Iris pigment epithelial cell (primary cell): Measurements from ENCODE around the gene SMIM20.

ENCODE experiments used
- DNase-seq: peaks from one replicate; pipeline ENCODE4 v3.0.0-alpha.2; 2011; ENCODE audit warnings: low read depth

Gene SMIM20

DNA sequence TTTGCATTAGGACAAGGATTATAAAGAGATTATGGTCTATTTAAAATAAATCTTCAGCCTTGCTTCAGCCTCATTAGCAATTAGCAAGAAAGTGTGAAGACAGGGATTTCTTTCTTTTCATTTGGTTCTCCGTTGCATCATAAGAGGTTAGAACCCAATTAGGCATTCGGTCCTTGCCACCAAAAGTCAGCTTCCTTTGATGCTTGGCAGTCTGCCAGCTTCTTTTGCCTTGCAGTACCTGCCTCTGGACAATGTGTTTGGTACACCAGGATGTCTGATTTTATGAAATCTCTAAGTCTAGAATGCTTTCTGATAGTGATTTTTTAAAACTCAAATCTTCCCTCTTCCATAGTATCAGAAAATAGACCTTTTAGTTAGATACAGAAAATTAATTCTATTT, 12.4 kb downstream of the SMIM20 start:
- no peak for DNase-seq

DNA sequence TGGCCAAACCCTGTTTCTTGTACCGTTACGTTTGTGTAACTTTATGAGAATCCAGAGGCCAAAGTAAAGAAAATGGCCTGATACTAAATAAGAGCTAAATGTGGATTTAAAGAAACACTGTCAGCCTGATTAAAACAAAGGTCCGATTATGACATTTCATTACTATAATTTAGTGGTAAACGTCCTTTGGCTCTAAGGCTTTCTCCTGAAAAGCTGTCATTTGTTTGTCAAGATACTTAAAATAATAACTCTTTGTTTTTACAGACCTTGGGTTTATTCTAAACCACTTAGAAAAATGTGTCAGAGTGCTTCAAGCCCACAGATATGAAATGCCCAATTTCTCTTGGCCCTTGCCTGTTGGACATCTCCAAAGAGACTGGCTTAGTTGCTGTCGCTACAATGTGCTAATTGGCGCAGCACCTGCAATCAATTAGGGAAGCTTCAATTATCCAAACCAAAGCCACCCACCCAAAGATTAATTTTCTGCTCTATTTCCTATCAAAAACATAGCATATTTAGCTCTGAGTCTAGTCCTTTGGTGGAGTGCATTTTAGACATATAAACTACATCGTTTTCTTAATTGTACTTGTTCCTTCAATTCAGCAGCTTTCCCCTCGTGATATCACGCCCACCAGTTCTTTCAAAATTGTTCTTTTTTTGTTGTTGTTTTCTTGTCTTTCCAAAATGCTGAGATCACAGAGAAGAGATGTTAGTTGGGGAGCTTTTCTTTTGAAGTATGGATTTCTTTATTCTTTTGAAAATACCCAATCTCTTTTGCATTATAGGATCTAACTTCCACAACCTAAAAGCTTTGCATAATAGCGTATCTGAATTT, 13.6 kb downstream of the SMIM20 start:
- DNase-seq, result no peak

DNA sequence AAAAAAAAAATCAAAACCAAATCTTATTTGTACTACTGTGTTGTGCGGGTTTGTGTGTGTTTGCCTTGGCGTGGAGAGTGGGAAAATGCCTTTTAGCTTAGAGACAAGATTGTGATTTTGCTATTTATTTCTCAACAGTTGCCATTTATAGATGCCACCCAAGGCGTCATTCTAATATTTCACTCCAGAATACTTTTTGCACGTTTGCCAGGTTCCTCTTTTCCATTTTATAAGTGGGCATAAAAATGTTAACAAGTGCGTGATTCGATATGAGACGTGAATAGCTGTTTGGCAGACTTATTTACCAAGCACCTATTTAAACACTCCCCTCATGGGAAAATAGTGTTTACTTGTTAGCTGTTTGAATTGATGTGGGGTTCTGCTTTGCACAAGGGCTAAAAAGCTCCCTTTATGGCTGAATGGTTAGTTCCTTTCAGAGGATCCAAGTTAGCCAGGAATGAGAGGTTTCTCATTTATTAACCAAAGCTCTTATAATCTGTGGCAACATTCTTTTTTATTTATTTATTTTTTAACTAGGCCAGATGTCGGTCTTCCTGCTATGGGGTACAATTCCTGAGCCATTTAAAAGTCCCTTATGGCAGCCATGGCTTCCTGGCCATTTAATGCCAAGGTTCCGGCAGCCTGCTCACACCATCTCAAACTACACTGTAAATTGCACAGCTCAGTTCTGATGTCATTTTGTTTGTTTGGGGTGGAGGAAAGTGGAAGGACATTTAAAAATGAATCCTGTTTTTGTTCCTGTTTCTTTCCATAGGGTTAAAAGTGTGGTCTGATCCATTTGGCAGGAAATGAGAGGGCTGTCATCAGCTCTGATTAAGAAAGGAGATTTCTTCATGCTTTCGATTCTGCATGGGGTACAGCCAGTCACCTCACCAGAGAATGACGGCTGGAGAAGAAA, 14.6 kb downstream of the SMIM20 start:
- DNase-seq, result peak; percentile 70

DNA sequence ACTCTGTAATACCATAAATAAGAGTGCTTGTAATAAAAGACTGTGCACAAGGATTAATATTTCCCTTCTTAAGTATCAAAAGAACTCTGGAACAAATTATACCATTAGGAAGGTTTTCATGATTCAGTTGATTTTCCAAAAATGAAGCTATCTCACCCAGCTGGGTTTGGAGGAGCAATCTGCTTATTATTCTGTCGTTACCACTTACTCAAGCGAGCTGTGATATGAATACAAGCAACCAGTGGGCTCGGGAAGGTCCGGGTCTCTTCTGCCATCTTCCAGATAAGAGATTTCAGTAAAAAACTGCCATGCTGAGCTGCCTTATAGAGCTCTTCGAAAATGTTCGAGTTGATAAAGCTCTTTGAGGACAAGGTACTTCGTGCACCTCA, 15.3 kb downstream of the SMIM20 start:
- DNase-seq, result no peak

DNA sequence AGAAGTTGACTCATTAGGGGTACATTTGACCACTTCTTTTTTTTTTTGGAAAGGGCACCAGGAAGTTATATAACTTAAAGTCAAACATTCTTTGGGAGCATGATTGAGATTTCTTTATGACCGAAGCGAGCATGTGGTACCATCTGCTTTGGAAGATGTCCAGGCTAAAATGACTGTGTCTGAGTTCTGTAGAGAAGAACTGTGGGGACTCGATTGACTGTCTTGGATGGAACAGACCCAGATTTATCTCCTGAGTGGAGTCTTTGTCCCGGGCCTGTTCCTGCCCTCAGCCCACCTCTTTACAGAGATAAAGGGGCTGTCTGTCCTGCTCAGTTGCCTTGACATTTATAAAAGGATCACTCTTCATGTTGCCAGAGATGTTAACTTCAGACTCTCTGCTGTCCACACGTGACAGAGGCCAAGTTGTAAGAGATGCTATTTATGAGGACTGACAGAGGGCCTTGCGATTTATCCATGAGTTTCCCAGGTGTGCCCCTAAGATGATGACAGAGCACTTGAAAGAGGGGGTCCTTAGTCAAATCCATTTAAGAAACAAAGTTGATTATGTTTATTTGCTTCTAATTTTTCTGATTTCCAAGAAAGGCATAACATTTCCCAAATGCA, 16.8 kb downstream of the SMIM20 start:
- no peak for DNase-seq

DNA sequence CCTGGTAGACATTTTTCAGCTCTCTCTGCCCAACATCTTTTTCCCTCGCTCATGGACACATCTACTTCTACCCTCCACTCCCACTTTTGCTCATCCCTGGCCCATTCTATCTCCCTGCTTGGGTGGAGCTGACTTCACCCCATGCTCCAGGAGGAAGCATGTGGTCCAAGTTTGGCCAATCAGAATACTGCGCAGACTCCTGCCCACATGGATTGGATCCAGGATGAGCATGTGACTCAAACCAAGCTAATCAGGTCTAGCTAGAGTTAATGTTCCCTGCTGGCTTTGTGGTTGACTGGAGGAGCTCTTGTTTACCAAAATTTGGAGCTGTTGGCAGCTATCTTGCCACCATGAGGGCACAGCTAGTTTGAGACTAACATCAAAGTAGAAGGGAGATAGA, 22.7 kb downstream of the SMIM20 start:
- no peak for DNase-seq

DNA sequence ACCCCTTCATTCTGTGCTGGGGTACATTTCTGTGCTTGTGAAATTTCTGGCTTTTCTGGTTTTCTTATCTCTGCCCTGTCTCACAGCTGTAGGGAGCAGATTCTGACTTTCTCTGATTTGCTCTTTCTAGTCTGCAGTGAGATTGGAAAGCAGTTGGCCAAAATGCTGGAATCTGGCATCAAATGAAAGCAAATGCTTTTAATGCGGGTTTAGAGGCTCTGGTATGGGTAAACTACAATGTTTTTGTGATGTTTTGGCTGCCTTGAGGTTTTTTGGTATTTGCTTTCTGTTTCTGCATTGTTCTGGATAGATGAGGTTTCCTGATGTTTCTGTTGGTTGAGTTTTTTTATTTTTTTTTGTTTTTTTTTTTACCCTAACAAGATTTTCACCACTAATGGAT, 23.8 kb downstream of the SMIM20 start:
- peak; percentile 56 for DNase-seq

DNA sequence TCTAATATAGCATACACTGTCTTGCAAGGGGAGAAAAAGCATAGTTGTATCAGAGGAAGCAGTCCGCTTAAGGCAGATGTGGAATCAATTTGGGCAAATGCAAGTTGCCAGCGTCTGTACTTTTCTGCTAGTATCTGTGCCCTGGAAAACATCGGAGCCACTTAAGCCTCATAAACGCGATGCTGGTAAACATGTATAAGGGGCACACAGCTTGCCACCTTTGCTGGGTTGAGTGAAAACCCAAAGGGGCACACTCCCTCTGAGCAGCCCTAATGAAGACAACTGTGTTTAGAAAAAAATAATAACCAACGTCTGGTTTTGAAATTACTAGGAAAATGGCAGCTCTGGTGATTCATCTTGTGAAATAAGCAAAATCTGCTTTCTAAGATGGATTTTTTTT, 24.3 kb downstream of the SMIM20 start:
- DNase-seq, result no peak

DNA sequence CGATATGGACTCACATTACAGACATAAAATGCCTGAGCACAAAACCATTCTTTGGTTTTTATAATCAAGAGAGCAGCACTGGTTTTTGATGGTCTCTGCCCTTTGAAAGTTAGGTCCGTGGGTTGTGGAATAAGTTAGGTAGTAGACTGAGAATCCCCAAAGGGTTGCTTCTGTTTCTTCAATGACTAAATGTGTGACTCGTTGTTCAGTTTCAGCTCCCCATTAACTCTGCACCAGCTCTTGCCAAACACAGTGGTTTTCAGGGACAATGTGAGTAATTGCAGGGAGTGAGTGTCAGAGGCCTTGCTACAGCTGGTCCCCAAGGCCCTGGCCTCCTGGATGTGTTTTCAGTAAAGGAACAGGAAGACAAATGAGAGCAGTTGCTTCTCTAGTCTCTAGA, 24.8 kb downstream of the SMIM20 start:
- peak; percentile 64 for DNase-seq

DNA sequence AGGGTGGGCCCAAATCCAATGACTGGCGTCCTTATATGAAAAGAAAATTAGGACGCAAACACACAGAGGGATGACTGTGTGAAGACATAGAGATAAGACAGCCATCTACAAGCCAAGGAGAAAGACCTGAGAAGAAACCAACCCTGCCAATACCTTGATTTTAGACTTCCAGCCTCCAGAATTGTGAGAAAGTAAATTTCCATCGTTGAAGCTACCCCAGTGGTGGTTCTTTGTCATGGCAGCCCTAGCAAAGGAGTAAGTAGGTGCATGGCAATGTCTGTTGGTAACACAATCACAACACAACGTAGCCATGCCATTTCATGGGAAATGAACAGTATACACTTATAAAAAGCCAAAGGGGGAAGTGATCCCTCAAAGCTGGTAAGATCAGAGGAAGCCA, 25.3 kb downstream of the SMIM20 start:
- DNase-seq, result no peak

DNA sequence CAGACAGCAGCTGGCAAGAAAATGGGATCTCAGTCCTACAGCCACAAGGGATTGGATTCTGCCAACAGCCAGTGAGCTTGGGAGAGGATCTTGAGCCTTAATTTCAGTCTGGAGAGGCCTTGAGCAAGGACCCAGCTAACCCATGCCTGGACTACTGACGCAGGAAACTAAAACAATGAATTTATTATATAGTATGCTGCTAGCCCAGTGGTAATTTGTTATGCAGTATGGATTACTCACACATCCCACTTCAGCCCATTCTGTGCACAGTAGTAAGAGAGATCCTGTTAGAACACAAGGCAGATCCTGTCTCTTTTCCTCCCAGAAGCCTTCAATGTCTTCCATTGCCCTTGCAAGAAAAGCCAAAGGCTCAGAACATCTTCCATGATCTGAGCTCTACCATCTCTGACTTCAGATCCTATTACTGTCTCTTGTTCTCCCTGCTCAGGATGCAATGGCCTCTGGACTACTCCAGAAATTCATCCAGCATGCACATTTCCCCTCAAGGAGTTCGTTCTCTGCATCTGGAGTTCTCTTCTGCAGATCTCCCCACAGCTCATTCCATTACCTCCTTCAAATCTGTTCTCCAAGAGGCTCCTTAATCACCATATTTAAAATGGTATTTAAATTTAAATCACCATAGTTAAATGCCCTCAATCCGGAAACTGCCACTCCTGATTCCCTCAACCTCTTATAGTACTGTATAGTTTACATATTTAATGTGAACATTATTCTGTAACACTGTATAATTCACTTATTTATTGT, 27.6 kb downstream of the SMIM20 start:
- no peak for DNase-seq

DNA sequence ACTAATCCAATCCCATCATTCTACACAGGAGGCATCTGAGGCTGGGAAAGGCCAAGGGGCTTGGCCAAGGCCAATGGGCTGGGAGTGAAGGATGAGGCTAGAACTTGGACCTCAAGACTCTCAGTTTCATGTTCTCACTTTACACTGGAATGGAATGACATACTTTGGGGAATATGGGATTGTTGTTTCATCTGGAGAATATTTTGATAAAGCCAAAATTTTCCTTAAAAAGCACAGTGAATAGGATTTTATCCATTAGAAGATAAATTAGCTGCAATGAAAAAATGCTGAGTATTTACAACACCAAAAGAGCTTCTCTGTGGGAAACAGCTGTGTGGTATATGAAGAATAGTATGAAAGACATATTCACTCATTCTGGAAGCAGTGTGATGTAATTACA, 29.3 kb downstream of the SMIM20 start:
- no peak for DNase-seq

DNA sequence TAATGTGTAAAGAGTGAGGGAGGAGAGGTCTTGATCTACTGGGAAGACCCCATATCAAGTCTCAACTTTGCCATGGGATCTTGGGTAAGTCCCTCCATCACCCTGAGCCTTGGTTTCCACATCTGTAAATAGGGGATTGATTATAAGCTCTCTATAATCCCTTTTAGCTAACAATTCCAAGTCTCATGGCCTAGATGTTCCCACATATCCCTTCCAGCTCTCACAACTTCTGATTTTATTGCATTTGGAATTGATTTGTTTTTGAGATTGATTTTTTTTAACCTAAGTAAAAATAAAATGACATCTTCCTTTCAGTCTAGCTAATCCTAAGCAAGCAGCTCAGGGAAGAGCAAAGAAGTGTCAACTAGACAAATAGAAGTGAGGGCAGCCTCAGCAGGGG, 29.8 kb downstream of the SMIM20 start:
- no peak for DNase-seq

DNA sequence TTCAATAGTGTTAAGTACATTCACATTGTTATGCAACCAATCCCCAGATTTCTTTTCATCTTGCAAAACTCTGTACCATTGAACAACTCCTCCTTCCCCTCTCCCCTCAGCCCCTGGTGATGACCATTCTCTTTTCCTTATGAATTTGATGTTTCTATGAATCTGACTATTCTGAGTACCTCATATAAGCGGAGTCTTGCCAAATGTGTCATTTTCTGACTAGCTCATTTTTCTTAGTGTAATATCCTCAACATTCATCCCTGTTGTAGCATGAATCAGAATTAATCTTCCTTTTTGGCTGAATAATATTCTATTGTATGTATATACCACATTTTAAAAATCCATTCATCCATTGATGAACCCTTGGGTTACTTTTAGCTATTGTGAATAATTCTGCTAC, 34.0 kb downstream of the SMIM20 start:
- DNase-seq, result no peak

DNA sequence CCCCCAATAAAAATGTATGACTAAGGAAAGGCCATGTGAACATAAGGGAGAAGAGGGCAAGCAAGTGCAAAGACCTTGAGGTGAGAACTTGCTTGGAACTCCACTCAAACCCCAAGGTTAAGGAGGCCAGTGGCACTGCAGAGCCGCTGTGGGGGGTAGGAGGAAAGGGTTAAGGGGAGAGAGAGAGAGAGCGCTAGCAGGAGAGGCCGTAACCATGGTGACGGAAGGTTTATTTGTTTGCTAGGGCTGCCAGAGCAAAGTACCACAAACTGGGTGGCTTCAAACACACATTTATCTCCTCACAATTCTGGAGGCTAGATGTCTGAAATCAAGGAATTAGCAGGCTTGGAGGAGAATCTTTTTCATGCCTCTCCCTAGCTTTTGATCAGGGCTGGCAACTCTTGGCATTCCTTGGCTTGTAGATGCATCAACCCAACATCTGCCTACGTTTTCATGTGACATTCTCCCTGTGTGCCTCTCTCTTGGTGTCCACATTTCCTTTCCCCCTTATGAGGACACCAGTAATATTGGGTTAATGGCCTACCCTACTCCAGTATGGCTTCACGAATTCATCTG, 35.2 kb downstream of the SMIM20 start:
- no peak for DNase-seq

DNA sequence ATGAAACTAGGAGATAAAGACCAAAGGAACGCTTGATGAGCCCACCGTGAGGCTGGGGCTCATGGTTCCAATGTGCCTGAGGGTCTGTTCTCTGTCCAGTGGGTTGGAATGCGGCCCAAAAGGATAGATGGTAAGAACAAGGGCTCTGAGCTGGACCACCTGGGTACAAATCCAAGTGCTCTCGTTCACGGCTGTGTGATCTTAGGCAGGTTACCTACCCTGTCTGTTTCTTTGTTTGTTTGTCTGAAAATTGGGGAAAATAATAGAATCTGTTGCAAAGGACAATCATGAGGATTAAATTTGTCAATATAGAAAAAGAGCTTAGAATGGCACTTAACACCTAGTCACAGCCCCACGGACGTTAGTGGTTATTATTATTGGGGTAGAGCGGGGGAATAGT, 36.0 kb downstream of the SMIM20 start:
- no peak for DNase-seq

DNA sequence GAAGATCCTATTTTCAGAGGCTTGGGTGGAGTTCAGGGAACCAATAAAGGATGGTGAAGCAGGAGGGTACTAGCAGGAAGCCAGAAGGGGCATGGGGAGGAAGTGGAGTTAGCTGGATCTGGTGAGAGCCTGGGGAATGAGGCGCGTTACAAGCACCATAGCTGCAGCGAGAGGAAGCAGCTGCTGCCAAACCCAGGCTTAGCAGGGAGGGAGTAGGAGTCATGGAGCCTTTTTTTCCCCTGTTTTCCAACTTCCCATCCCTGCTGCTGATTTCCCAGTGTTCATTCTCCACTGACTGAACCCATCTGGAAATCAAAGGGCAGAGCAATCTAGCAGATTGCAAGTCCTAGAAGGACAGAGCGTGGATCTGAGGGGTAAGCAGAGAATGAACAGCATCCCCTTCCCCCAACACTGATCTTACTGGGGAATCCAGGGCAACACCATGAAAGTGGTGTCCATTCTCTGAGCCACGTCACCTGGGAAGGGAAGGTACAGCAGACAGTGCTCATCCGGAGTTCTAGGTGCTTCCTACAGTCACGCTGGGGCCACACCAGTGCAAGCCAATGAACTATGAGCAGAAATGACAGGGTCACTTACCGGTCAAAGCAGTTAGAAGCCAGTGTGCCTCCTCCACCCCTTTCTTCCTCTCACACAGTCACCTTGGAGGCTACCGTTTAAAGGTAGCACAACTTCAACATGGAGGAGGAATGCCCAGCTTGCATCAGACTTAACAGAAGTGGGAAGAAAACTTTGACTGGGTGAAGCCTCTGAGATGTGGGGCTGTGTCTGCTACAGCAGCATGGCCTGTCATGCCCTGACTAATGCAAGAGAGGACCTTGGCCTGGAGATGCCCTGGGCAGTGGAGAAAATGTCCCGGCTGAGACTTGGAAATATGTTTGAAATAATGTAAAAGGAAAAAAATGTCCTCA, 36.7 kb downstream of the SMIM20 start:
- no peak for DNase-seq

DNA sequence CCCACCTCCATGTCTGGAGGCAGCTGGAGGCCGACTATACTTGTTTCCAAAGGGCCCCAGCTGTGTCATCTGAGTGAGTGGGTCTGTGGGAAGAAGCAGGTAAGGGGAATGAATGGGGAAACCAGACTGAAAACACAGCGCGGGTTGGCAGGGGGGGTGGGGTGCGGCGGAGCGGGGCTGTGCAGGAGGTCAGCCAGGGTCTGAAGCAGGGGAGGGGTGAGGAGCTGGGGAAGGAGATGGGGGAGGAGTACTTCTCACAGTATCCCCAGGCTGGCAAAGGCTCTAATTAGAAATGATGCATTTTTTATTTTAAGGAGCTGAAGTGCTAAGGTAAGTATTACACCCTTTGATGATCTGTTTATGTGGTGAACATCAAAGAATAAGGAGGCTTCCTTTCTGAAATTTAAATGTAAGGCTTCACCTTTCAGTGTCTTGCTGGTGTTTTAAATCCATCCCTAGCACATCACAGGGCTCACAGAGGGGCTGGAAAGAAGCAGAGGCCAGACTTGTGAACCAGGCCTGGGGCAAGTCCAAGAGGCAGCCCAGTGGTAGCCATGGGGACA, 37.5 kb downstream of the SMIM20 start:
- no peak for DNase-seq

DNA sequence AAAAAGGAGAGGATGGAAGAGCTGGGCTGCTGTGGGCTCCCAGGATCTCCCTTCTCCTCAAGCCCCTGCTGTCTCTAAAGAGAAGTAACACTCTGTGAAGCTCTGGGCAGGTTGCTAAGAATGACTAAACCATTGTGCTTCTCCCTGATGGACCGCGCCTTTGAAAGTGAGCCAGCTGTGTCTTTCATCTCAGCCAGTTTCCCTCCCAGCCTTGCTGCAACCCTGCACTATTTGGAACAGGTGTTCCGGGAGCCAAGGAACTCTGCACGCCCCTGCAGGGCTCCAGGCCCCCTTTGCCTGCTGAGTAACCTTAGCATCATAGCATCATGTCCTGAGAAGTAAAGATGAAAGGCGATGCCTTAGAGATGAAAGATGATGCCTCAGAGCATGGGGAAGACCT, 39.7 kb downstream of the SMIM20 start:
- peak; percentile 27 for DNase-seq

DNA sequence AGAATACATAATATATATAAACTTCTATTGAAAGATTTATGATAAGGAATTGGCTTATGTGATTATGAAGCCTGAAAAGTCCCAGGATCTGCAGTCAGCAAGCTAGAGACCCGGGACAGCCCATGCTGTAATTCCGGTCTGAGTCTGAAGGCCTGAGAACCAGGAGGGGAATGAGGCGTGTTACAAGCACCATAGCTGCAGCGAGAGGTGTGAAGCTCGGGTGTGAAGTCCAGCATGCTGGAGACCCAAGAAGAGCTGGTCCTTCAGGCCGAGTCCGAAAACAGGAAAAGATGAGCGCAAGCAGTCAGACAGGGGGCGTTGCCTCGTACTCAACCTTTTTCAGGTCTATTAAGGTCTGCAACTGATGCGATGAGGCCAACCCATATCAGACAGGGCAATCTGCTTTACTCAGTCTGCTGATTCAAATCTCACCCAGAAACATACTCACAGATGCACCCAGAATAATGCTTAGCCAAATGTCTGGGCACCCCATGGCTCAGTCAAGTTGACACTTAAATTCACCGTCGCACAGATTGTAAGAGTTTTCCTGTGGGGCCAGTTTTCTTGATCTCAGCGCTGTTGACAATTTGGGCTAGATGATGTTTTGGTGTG, 40.4 kb downstream of the SMIM20 start:
- DNase-seq, result no peak
